K562 (cell line): ENCODE data around the gene OR2V2. TPM values are rescaled to one million over a fixed set of nuclear protein-coding genes. Genes with fewer than 3 reads are reported as not detected.
A peak's percentile ranks its signal among the peaks of the same experiment; 100 is the strongest.

Experiments
- ADNP ChIP-seq: fragments of 200-800 bp; sonication (Bioruptor generic); IDR thresholded peaks from 2 replicates; pipeline ENCODE4 v1.6.1; 2016; ENCODE audit warnings: missing genetic modification characterization, missing compliant biosample characterization
- CAMTA2 ChIP-seq: fragments of 250-450 bp; sonication (Bioruptor Pico); conservative IDR thresholded peaks from 2 replicates; pipeline ENCODE4 v1.5.1; 2022
- CHD4 ChIP-seq: fragments of 200-600 bp; sonication (generic); IDR thresholded peaks from 3 replicates; pipeline ENCODE4 v1.6.1; 2012; ENCODE audit warnings: low read depth, mild to moderate bottlenecking, mixed read lengths, low read length, inconsistent platforms; ENCODE audit not compliant: insufficient read depth, insufficient replicate concordance, poor library complexity, severe bottlenecking
- CSDE1 ChIP-seq, 2 experiments: fragments of 450-650 bp; IDR thresholded peaks; 2 replicates each; pipeline ENCODE4 v1.6.1; 2016; ENCODE audit warnings: mild to moderate bottlenecking in 1 of 2
- CUX1 ChIP-seq: fragments of 200-800 bp; sonication (Bioruptor generic); IDR thresholded peaks from 2 replicates; pipeline ENCODE4 v1.6.1; 2016; ENCODE audit warnings: missing genetic modification characterization, missing compliant biosample characterization
- GABPA ChIP-seq: fragments of 200-800 bp; sonication (Bioruptor generic); conservative IDR thresholded peaks from 2 replicates; pipeline ENCODE4 v1.6.1; 2016; ENCODE audit warnings: low read depth, missing genetic modification characterization, missing compliant biosample characterization
- HMGN3 ChIP-seq: IDR thresholded peaks from 2 replicates; pipeline ENCODE4 v1.6.1; 2011; ENCODE audit warnings: borderline replicate concordance, low read depth, mild to moderate bottlenecking, mixed read lengths, low read length; ENCODE audit not compliant: insufficient read length; ENCODE audit errors: extremely low read depth
- MLLT1 ChIP-seq, 2 experiments: fragments of 450-650 bp; IDR thresholded peaks; 2 replicates each; pipeline ENCODE4 v1.6.1; 2016
- MNT ChIP-seq, 2 experiments: fragments of 450-650 bp; conservative IDR thresholded peaks; 2 replicates each; pipeline ENCODE4 v1.6.1; 2017; ENCODE audit warnings: mild to moderate bottlenecking in 2 of 2, moderate library complexity in 2 of 2
- NCOA6 ChIP-seq: fragments of 450-650 bp; IDR thresholded peaks from 2 replicates; pipeline ENCODE4 v1.6.1; 2017; ENCODE audit warnings: mild to moderate bottlenecking
- SMARCC2 ChIP-seq: fragments of 450-650 bp; IDR thresholded peaks from 2 replicates; pipeline ENCODE4 v1.6.1; 2017; ENCODE audit warnings: antibody characterized with exemption, moderate library complexity, mild to moderate bottlenecking, low read depth
- SP1 ChIP-seq: sonication (generic); formaldehyde crosslinking; IDR thresholded peaks from 2 replicates; pipeline ENCODE4 v1.8.1; 2022; ENCODE audit warnings: mild to moderate bottlenecking, missing genetic modification reagents
- ZBTB12 ChIP-seq: fragments of 250-450 bp; sonication (Bioruptor Pico); IDR thresholded peaks from 2 replicates; pipeline ENCODE4 v1.4.0; 2020
- ZNF175 ChIP-seq: fragments of 200-800 bp; sonication (Bioruptor generic); IDR thresholded peaks from 2 replicates; pipeline ENCODE4 v1.6.1; 2016; ENCODE audit warnings: low read depth, mild to moderate bottlenecking, missing genetic modification characterization, missing compliant biosample characterization
- ZNF311 ChIP-seq: fragments of 250-450 bp; sonication (Bioruptor Pico); IDR thresholded peaks from 2 replicates; pipeline ENCODE4 v1.4.0; 2020; ENCODE audit warnings: mild to moderate bottlenecking, moderate library complexity
- ZNF436 ChIP-seq: fragments of 250-450, 450-650 bp; sonication (Bioruptor Pico); formaldehyde crosslinking; IDR thresholded peaks from 2 replicates; pipeline ENCODE4 v1.7.0; 2020; ENCODE audit warnings: mild to moderate bottlenecking
- ZNF511 ChIP-seq: sonication (generic); formaldehyde crosslinking; IDR thresholded peaks from 2 replicates; pipeline ENCODE4 v1.8.0; 2022; ENCODE audit warnings: mild to moderate bottlenecking, missing genetic modification reagents
- ZNF583 ChIP-seq: fragments of 250-450 bp; sonication (Bioruptor Pico); IDR thresholded peaks from 2 replicates; pipeline ENCODE4 v1.4.0; 2020
- polyA plus RNA-seq, 8 experiments: library from polyadenylated mRNA; depleted of rRNA in 4 of 8; stranded (reverse) in 5 of 8; unstranded in 3 of 8; fragments of >200 nt; fragmentation: Nextera tagmentation in 2 of 8; fragmentation: Illumina TruSeq in 1 of 8; extraction: Ambion mirVana in 2 of 8; extraction: Trizol in 1 of 8; gene quantifications; 2 replicates each; pipeline versions ENCODE4 v1.2.1 to v1.2.3, GENCODE V29; 2011 to 2014; ENCODE audit warnings: inconsistent platforms in 1 of 8, missing spikeins in 1 of 8
- total RNA-seq, 7 experiments: library from RNA; depleted of rRNA in 6 of 7; stranded (reverse); fragments of >200 nt in 6 of 7; fragmentation: Illumina TruSeq in 2 of 7; extraction: Trizol in 2 of 7; gene quantifications; 2 replicates each; pipeline versions ENCODE4 v1.2.1 to v1.2.3, GENCODE V29; 2011 to 2021; ENCODE audit warnings: low replicate concordance in 1 of 7

Gene OR2V2
- total and polyA plus RNA-seq, 9 of the 15 experiments (the other 6 are each of a cell fraction or from before 2014, with no cell fraction given) = 0.01 TPM; not detected in 8

- TF ChIP-seq CUX1 (no peak), ZNF511 (no peak), ZNF583 (CRISPR knock-in tag) (no peak), NCOA6 (no peak), SMARCC2 (no peak), HMGN3 (no peak), MNT (conservative IDR thresholded peaks at IDR 0.05) (0 out of 4 replicates have a peak, but pooled peaks have one; percentile 19 to 25), ADNP (tag) (0 out of 2 replicates have a peak, but pooled peaks have one; percentile 41), ZBTB12 (CRISPR knock-in tag) (no peak), ZNF311 (CRISPR knock-in tag) (no peak), CSDE1 (IDR thresholded peaks at IDR 0.05) (no peak), MLLT1 (IDR thresholded peaks at IDR 0.05) (no peak), ZNF436 (no peak), GABPA (tag) (no peak), SP1 (CRISPR knock-in tag) (no peak), ZNF175 (CRISPR knock-in tag) (no peak), CHD4 (no peak), CAMTA2 (CRISPR knock-in tag) (no peak)
These were observed 20.6 kb downstream of the OR2V2 start (continued) for GRCh38 chr5:181167814-181168488.
